Measurements from ENCODE around the gene DCTN4. TPM values are rescaled to one million over a fixed set of nuclear protein-coding genes. Genes with fewer than 3 reads are reported as not detected.
A peak's percentile ranks its signal among the peaks of the same experiment; 100 is the strongest.

Gene DCTN4
- polyA plus RNA-seq, 3 donors: 14.6 to 34.4 (median 16.3) TPM

DNA sequence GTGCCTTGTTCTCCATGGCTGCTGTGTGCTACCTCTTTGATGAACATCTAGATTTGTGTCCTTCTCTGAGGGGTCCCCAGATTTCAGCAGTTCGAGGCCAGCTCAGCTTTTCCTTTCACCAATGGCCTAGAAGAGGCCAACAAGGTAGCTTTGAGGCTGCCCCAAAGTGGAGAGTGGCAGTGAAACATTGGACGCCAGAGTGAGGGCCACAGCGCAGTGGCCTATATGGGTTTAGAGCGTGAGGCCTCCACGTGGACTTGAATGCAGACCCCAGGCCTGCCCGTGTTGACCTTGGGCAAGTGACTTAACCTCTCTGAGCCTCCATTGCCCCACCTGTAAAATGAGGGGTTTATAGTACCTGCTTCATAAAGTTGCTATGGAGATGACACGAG, 85.9 kb downstream of the DCTN4 start:
- peak overlapping the region; percentile 84 to 92 for H3K4me3 Mint-ChIP-seq
- peaks cover 15 to 22% (median 18%) of the 10 kb centered on the region in 3 donors for H3K27me3 Mint-ChIP-seq (ENCODE audit: low read depth in 3 of 3)
- peaks cover 7 to 16% of the 10 kb centered on the region in 2 donors for H3K27me3 ChIP-seq (ENCODE audit: control insufficient read depth in 2 of 2, insufficient read depth in 2 of 2, low read length in 2 of 2)
- no peaks in the 10 kb centered on the region for H3K79me2 ChIP-seq (ENCODE audit: insufficient read depth, low read length)
- peaks cover 0 to 3% (median 0%) of the 10 kb centered on the region in 7 donors for H3K9me3 Mint-ChIP-seq
- DNase-seq: no peak
- 30% methylated on average over 2 of the region's 7 CpGs for WGBS (ENCODE audit: insufficient coverage)
- peaks cover 44% of the 10 kb centered on the region for H3K4me1 Mint-ChIP-seq
- H3K9me3 ChIP-seq (replicated peaks in 1 of 2; ENCODE audit: control insufficient read depth in 1 of 2, insufficient read depth in 1 of 2, low read length in 2 of 2): no peaks in the 10 kb centered on the region
- TF ChIP-seq, protein P1, sequence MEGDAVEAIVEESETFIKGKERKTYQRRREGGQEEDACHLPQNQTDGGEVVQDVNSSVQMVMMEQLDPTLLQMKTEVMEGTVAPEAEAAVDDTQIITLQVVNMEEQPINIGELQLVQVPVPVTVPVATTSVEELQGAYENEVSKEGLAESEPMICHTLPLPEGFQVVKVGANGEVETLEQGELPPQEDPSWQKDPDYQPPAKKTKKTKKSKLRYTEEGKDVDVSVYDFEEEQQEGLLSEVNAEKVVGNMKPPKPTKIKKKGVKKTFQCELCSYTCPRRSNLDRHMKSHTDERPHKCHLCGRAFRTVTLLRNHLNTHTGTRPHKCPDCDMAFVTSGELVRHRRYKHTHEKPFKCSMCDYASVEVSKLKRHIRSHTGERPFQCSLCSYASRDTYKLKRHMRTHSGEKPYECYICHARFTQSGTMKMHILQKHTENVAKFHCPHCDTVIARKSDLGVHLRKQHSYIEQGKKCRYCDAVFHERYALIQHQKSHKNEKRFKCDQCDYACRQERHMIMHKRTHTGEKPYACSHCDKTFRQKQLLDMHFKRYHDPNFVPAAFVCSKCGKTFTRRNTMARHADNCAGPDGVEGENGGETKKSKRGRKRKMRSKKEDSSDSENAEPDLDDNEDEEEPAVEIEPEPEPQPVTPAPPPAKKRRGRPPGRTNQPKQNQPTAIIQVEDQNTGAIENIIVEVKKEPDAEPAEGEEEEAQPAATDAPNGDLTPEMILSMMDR (IDR thresholded peaks at IDR 0.05): no peak
- no peak overlapping the region for H3K27ac ChIP-seq (ENCODE audit: low read depth in 1 of 2, low read length in 2 of 2)
- peak overlapping the region in 1 of 7 donors; percentile 15 for H3K27ac Mint-ChIP-seq
- peaks cover 33 to 36% of the 10 kb centered on the region in 2 donors for H3K4me1 ChIP-seq (ENCODE audit: control insufficient read depth in 1 of 2, insufficient read depth in 2 of 2, low read length in 2 of 2)
- H3K9ac ChIP-seq (ENCODE audit: insufficient read depth, low read length, poor library complexity, severe bottlenecking): peak overlapping the region; percentile 37
- peak overlapping the region; percentile 88 for H2AFZ ChIP-seq (ENCODE audit: insufficient read depth, low read depth, low read length, poor library complexity, severe bottlenecking)
- H4K20me1 ChIP-seq (ENCODE audit: insufficient read depth, low read length): no peaks in the 10 kb centered on the region
- H3K4me3 ChIP-seq (replicated peaks in 1 of 3; ENCODE audit: low read depth in 2 of 3, low read length in 3 of 3): peak overlapping the region in 1 of 3 experiments; percentile 80
- H3K36me3 ChIP-seq (replicated peaks in 1 of 2; ENCODE audit: control insufficient read depth in 1 of 2, insufficient read depth in 2 of 2, low read length in 2 of 2): no peaks in the 10 kb centered on the region
- peak overlapping the region; percentile 88 for H3K4me2 ChIP-seq (replicated peaks; ENCODE audit: extremely low read depth, low read length, poor library complexity, severe bottlenecking)
- intact Hi-C loops (cut with micrococcal nuclease): no loop called here
- peaks cover 0 to 6% of the 10 kb centered on the region in 2 donors for H3K36me3 Mint-ChIP-seq

DNA sequence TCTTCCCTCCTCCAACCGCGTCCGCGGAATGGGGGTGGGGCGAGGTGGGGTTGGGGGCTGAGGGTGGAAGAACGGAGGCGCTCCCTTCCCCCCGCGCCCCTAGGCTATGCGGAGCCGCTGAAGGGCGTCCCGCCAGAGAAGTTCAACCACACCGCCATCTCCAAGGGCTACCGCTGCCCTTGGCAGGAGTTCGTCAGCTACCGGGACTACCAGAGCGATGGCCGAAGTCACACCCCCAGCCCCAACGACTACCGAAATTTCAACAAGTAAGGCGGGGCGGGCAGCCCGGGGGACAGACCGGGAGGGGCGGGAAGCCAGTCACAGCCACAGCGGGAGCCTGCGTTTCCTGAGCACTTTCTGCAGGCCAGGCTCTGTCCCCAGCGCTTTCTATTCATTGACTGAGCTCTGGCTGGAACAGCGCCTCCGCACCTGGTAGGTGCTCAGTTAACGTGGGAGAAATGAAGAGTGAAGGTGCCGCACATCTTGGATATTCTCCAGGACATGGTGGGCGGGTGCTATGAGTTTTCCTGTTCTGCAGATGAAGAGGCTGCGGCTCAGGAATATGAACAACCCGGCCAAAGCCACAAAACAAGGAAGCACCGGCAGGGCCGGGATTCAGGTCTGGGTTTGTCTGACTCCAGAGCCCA, 86.5 kb downstream of the DCTN4 start:
- Mint-ChIP-seq H3K4me3 (peak overlapping the region; percentile 84 to 92), H3K4me1 (peaks cover 44% of the 10 kb centered on the region), H3K9me3 (peaks cover 0 to 3% (median 0%) of the 10 kb centered on the region in 7 donors), H3K36me3 (peaks cover 0 to 6% of the 10 kb centered on the region in 2 donors), H3K27ac (peak overlapping the region in 1 of 7 donors; percentile 15), H3K27me3 (ENCODE audit: low read depth in 3 of 3) (peaks cover 14 to 22% (median 18%) of the 10 kb centered on the region in 3 donors)
- DNase-seq: peak; percentile 20 to 33 (median 29)
- WGBS (ENCODE audit: insufficient coverage): 0% methylated on average over 27 of the region's 38 CpGs
- H2AFZ ChIP-seq (ENCODE audit: insufficient read depth, low read depth, low read length, poor library complexity, severe bottlenecking): peak overlapping the region; percentile 88
- peak overlapping the region; percentile 26 to 80 (median 47) for H3K4me3 ChIP-seq (replicated peaks in 1 of 3; ENCODE audit: low read depth in 2 of 3, low read length in 3 of 3)
- no peaks in the 10 kb centered on the region for H3K79me2 ChIP-seq (ENCODE audit: insufficient read depth, low read length)
- intact Hi-C loops (cut with micrococcal nuclease): no loop called here
- TF ChIP-seq, protein P1 (IDR thresholded peaks at IDR 0.05): no peak
- H3K4me1 ChIP-seq (ENCODE audit: control insufficient read depth in 1 of 2, insufficient read depth in 2 of 2, low read length in 2 of 2): peaks cover 33 to 36% of the 10 kb centered on the region in 2 donors
- no peaks in the 10 kb centered on the region for H3K36me3 ChIP-seq (replicated peaks in 1 of 2; ENCODE audit: control insufficient read depth in 1 of 2, insufficient read depth in 2 of 2, low read length in 2 of 2)
- no peak overlapping the region for H3K27ac ChIP-seq (ENCODE audit: low read depth in 1 of 2, low read length in 2 of 2)
- H4K20me1 ChIP-seq (ENCODE audit: insufficient read depth, low read length): no peaks in the 10 kb centered on the region
- peak overlapping the region; percentile 37 for H3K9ac ChIP-seq (ENCODE audit: insufficient read depth, low read length, poor library complexity, severe bottlenecking)
- no peaks in the 10 kb centered on the region for H3K9me3 ChIP-seq (replicated peaks in 1 of 2; ENCODE audit: control insufficient read depth in 1 of 2, insufficient read depth in 1 of 2, low read length in 2 of 2)
- H3K27me3 ChIP-seq (ENCODE audit: control insufficient read depth in 2 of 2, insufficient read depth in 2 of 2, low read length in 2 of 2): peaks cover 7 to 16% of the 10 kb centered on the region in 2 donors
- H3K4me2 ChIP-seq (replicated peaks; ENCODE audit: extremely low read depth, low read length, poor library complexity, severe bottlenecking): peak overlapping the region; percentile 88

All from CD14-positive monocyte (primary cell).